Stomach (tissue), 9 donors: ENCODE results near the gene EBLN1. TPM values are rescaled to one million over a fixed set of nuclear protein-coding genes. Genes with fewer than 3 reads are reported as not detected.
A peak's percentile ranks its signal among the peaks of the same experiment; 100 is the strongest.
"Not testable (repeated sequence)": the region's sequence is repeated elsewhere in the genome, so short reads cannot be mapped to it uniquely, and the experiment has no call there.

ENCODE experiments used
- DNase-seq, 2 donors: peaks; one replicate each; pipeline versions ENCODE4 v3.0.0 to v3.0.0-alpha.2; 2013 to 2019
- H3K27ac ChIP-seq, 5 donors: fragments of 200-600 bp in 4 of 5; sonication (generic) in 4 of 5; one replicate each; pipeline ENCODE4 v1.5.1; 2013 to 2019; ENCODE audit warnings: mild to moderate bottlenecking in 1 of 5, moderate library complexity in 1 of 5
- H3K27me3 ChIP-seq, 3 donors: fragments of 200-600 bp; sonication (generic); one replicate each; pipeline ENCODE4 v1.5.1; 2017 to 2019; ENCODE audit warnings: mixed run types in 1 of 3
- H3K36me3 ChIP-seq, 4 donors: fragments of 200-600 bp; sonication (generic); 1 replicate in 3 of 4; 2 replicates in 1 of 4; pipeline ENCODE4 v1.5.1; 2016 to 2019
- H3K4me1 ChIP-seq, 4 donors: fragments of 200-600 bp; sonication (generic); one replicate each; pipeline ENCODE4 v1.5.1; 2016 to 2019
- H3K4me3 ChIP-seq, 4 donors: fragments of 200-600 bp; sonication (generic) in 3 of 4; one replicate each; pipeline ENCODE4 v1.5.1; 2016 to 2019; ENCODE audit warnings: mild to moderate bottlenecking in 1 of 4
- H3K9me3 ChIP-seq, 4 donors: fragments of 200-600 bp; sonication (generic); one replicate each; pipeline ENCODE4 v1.5.1; 2016 to 2019
- CTCF ChIP-seq, 7 experiments: fragments of 450-650 bp in 4 of 7; fragments of 200-600 bp in 3 of 7; sonication (generic) in 3 of 7; IDR thresholded peaks; one replicate each; pipeline ENCODE4 v1.5.1; 2016 to 2019; ENCODE audit warnings: antibody characterized with exemption in 7 of 7, control low read depth in 2 of 7, mild to moderate bottlenecking in 1 of 7
- EP300 ChIP-seq: sonication (generic); formaldehyde crosslinking; IDR thresholded peaks from one replicate; pipeline ENCODE4 v1.6.1; 2017; ENCODE audit warnings: antibody characterized with exemption
- POLR2A ChIP-seq, 4 donors: fragments of 450-650 bp; IDR thresholded peaks; one replicate each; pipeline ENCODE4 v1.6.1; 2016; ENCODE audit warnings: antibody characterized with exemption in 4 of 4, control low read depth in 2 of 4, mild to moderate bottlenecking in 1 of 4, moderate library complexity in 1 of 4
- POLR2AphosphoS5 ChIP-seq, 3 donors: sonication (generic); formaldehyde crosslinking; IDR thresholded peaks; one replicate each; pipeline ENCODE4 v1.6.1; 2016; ENCODE audit warnings: antibody characterized with exemption in 3 of 3
- WGBS, 5 donors: extraction: QIAGEN DNeasy Blood & Tissue Kit in 3 of 5; methylation state at CpG; one replicate each; pipeline versions ENCODE4 v1.1.5 to v1.1.7; 2013 to 2018; 5-methylcytosine and 5-hydroxymethylcytosine counted together
- intact Hi-C: fragments of 100-400 bp; cut with DNase I; formaldehyde crosslinking; loops from one replicate; pipeline ENCODE4 v1.15.1; 2023; ENCODE audit warnings: low total_unique reads
- polyA plus RNA-seq, 3 donors: library from polyadenylated mRNA; stranded (reverse); fragments of 200-250 nt; gene quantifications; one replicate each; pipeline ENCODE4 v1.2.3, GENCODE V29; 2013
- total RNA-seq, 5 donors: library from RNA; depleted of rRNA; stranded (reverse); fragments of >200 nt; gene quantifications; one replicate each; pipeline versions ENCODE4 v1.1.0 to v1.2.3, GENCODE V29; 2014 to 2016
- donor health status: healthy with polysubstance abuse.
- donor health status: Bipolar disorder and iron deficiency.
- donor health status: healthy.

Gene EBLN1
- total and polyA plus RNA-seq, 8 donors, result not detected

DNA sequence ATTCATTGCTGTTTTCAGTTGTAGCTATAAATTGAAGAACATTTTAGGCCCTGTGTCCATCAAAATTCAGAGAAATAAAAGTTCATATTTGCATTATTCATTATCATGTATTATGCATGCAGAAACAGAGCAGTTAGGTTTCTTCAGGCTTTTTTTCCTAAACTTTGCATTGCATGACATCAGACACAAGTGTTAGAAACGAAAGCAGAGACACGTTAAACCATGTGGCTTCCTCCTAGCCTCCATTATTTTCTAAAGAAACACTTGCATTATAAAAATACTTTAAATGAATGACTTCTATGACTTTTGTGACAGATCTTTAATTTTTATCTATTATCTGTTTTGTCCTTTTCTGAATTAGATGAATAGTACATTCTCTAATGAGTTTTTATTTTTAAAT lies 8.8 kb upstream of the EBLN1 start:
- WGBS, 5 donors, result 82 to 93% (median 87%) methylated on average over 2 of the region's 2 CpGs
- Histone ChIP-seq H3K27me3 (no peaks in the 10 kb centered on the region), H3K27ac (no peak overlapping the region), H3K9me3 (no peaks in the 10 kb centered on the region), H3K4me3 (no peak overlapping the region), H3K36me3 (no peaks in the 10 kb centered on the region), H3K4me1 (peaks cover 0 to 12% (median 3%) of the 10 kb centered on the region in 4 donors)
- intact Hi-C loops, result no loop called here
- DNase-seq, result no peak
- TF ChIP-seq POLR2AphosphoS5 (IDR thresholded peaks at IDR 0.05) (no peak), CTCF (IDR thresholded peaks at IDR 0.05) (no peak), EP300 (no peak), POLR2A (IDR thresholded peaks at IDR 0.05) (no peak)

DNA sequence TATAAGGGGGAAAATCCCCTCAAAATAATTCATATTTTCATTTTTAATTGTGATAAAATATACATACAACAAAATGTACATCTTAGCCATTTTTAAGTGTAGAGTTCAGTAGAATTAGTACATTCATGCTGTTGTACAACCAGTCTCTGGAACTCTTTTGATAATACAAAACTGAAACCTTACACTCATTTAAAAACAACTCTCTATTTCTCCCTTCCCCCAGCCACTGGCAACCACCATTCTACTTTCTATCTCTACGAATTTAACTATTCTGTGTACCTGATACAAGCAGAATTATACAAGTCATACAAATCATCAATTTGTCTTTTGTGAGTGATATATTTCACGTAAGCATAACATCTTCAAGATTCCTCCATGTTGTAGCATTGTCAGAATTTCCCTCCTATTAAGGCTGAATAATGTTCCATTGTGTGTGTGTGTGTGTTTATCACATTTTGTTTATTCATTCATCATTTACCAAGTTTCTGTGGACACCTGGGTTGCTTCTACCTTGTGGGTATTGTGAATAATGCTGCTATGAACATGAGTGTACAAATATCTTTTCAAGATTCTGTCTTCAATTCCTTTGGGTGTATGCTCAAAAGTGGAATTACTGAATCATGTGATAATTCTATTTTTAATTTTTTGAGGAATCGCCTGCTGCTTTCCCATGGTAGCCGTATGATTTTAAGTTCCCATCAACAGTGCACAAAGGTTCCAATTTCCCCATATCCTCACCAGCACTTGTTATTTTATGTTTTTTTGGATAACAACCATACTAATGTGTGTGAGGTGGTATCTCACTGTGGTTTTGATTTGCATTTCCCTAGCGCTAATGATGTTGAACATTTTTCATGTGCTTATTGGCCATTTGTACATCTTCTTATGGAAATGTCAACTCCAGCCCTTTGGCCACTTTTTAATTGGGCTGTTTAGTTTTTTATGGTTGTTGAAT lies 4.7 kb upstream of the EBLN1 start:
- intact Hi-C loops, result no loop called here
- WGBS, 5 donors, result 83 to 91% (median 85%) methylated on average over 5 of the region's 5 CpGs

GRCh38 chr10:22219308-22219707 lies 1.5 kb upstream of the EBLN1 start:
- Histone ChIP-seq H3K27me3 (no peaks in the 10 kb centered on the region), H3K36me3 (no peaks in the 10 kb centered on the region), H3K4me3 (no peak overlapping the region), H3K4me1 (no peaks in the 10 kb centered on the region), H3K9me3 (no peaks in the 10 kb centered on the region), H3K27ac (no peak overlapping the region)
- WGBS, 5 donors, result 88 to 100% (median 96%) methylated on average over 1 of the region's 1 CpG
- intact Hi-C loops, result no loop called here
- no peak for DNase-seq
- TF ChIP-seq POLR2AphosphoS5 (IDR thresholded peaks at IDR 0.05) (no peak), POLR2A (IDR thresholded peaks at IDR 0.05) (no peak), EP300 (no peak), CTCF (IDR thresholded peaks at IDR 0.05) (no peak)

More for the DNA sequence above, 4.7 kb upstream of the EBLN1 start:
- H3K27me3 ChIP-seq, result no peaks in the 10 kb centered on the region
- H3K9me3 ChIP-seq, result no peaks in the 10 kb centered on the region
- H3K4me3 ChIP-seq, result no peak overlapping the region
- DNase-seq, result no peak
- no peaks in the 10 kb centered on the region for H3K4me1 ChIP-seq
- H3K36me3 ChIP-seq, result no peaks in the 10 kb centered on the region
- H3K27ac ChIP-seq, result no peak overlapping the region
- TF ChIP-seq POLR2AphosphoS5 (IDR thresholded peaks at IDR 0.05), result no peak
- no peak for TF ChIP-seq EP300
- no peak for TF ChIP-seq CTCF (IDR thresholded peaks at IDR 0.05)
- no peak for TF ChIP-seq POLR2A (IDR thresholded peaks at IDR 0.05)

DNA sequence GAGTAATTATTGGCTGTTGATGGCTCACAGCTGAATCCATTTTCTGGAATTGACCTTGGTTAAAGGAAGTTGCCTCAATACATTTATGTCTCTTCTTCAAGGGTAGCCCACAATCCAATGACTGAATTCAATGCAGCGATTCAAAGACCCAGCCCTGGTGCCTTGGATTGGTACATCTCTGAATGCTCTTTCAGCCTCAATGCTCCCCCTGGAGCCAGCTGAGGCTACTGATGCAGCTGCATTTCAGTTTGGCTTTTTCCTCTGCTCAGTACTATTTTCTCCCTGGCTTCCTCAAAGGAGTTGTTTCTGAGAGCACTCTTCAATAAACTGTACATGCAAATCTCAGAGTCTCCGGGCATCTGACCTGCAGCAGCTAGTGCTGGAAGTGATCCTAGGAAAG lies 633 bp upstream of the EBLN1 start:
- H3K27ac ChIP-seq, result no peak overlapping the region
- no peak overlapping the region for H3K4me3 ChIP-seq
- H3K9me3 ChIP-seq, result no peaks in the 10 kb centered on the region
- no peaks in the 10 kb centered on the region for H3K4me1 ChIP-seq
- no peaks in the 10 kb centered on the region for H3K36me3 ChIP-seq
- no peak for TF ChIP-seq EP300
- TF ChIP-seq POLR2AphosphoS5 (IDR thresholded peaks at IDR 0.05), result no peak
- TF ChIP-seq CTCF (IDR thresholded peaks at IDR 0.05), result no peak
- no peak for TF ChIP-seq POLR2A (IDR thresholded peaks at IDR 0.05)
- intact Hi-C loops, result no loop called here
- H3K27me3 ChIP-seq, result no peaks in the 10 kb centered on the region
- WGBS, 5 donors, result 66 to 85% (median 80%) methylated on average over 2 of the region's 2 CpGs
- DNase-seq, result peak in 1 of 2 donors; percentile 11

DNA sequence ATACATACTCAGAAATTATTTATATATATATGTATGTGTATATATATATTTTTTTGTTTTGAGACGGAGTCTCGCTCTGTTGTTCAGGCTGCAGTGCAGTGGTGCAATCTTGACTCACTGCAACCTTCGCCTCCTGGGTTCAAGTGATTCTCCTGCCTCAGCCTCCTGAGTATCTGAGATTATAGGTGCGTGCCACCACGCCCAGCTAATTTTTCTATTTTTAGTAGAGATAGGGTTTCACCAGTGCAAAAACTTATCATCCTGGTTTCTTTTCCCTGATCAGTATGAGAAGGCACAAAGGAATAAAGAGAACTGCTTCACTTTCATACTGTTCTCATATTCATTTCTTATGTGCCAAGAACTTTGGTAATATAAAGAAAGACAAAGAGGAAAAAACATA lies 731 bp downstream of the EBLN1 start:
- H3K9me3 ChIP-seq, H3K36me3 ChIP-seq, H3K4me1 ChIP-seq, H3K4me3 ChIP-seq, H3K27me3 ChIP-seq, DNase-seq, H3K27ac ChIP-seq, intact Hi-C loops: not testable (repeated sequence)
- WGBS, 5 donors, result 84 to 90% (median 89%) methylated on average over 5 of the region's 5 CpGs
